NCI-H82 (cell line): Measurements from ENCODE around the gene FBXL16.
"Not testable (repeated sequence)": the region's sequence is repeated elsewhere in the genome, so short reads cannot be mapped to it uniquely, and the experiment has no call there.

ENCODE experiments used
- DNase-seq: peaks from one replicate; lab custom pipeline; 2025; lab: John Stamatoyannopoulos, UW

FBXL16 gene

GRCh38 chr16:705431-706188, at the start of gene FBXL16:
Gene FBXL16 (minus strand): TSS chr16:705801. CDS start chr16:697405, 8,396 bp downstream.
- DNase-seq, result peak; percentile 84

GRCh38 chr16:754656-755055, 49.1 kb upstream of the FBXL16 start:
- no peak for DNase-seq

- not testable (repeated sequence) for DNase-seq
Measured at GRCh38 chr16:754121-754607, 48.6 kb upstream of the FBXL16 start.

- no peak for DNase-seq
Measured at GRCh38 chr16:752007-752312, 46.4 kb upstream of the FBXL16 start.

- DNase-seq, result peak; percentile 77
Measured at GRCh38 chr16:751152-752006, 45.8 kb upstream of the FBXL16 start.

- no peak for DNase-seq
Measured at GRCh38 chr16:750485-750884, 44.9 kb upstream of the FBXL16 start.

GRCh38 chr16:749010-749409, 43.4 kb upstream of the FBXL16 start:
- DNase-seq, result no peak

GRCh38 chr16:747978-748746, 42.6 kb upstream of the FBXL16 start:
- no peak for DNase-seq

- no peak for DNase-seq
Measured at GRCh38 chr16:746637-747036, 41.0 kb upstream of the FBXL16 start.

- DNase-seq, result peak; percentile 67
Measured at GRCh38 chr16:745739-746138, 40.1 kb upstream of the FBXL16 start.

- peak; percentile 35 for DNase-seq
Measured at GRCh38 chr16:743794-744500, 38.3 kb upstream of the FBXL16 start.

GRCh38 chr16:742894-743293, 37.3 kb upstream of the FBXL16 start:
- DNase-seq, result not testable (repeated sequence)

- no peak for DNase-seq
Measured at GRCh38 chr16:741986-742629, 36.5 kb upstream of the FBXL16 start.

GRCh38 chr16:740764-741505, 35.3 kb upstream of the FBXL16 start, which contains the start of gene CIAO3:
Gene CIAO3 (minus strand): TSS chr16:740997. CDS start chr16:740985, 12 bp downstream.
- peak; percentile 92 for DNase-seq

- DNase-seq, result no peak
Measured at GRCh38 chr16:740459-740763, 34.8 kb upstream of the FBXL16 start.

- DNase-seq, result no peak
Measured at GRCh38 chr16:739560-740458, 34.2 kb upstream of the FBXL16 start.

- no peak for DNase-seq
Measured at GRCh38 chr16:736936-737481, 31.4 kb upstream of the FBXL16 start.

- DNase-seq, result no peak
Measured at GRCh38 chr16:735982-736453, 30.4 kb upstream of the FBXL16 start.
